ENCODE results near the gene EML5. TPM values are rescaled to one million over a fixed set of nuclear protein-coding genes. Genes with fewer than 3 reads are reported as not detected.
A peak's percentile ranks its signal among the peaks of the same experiment; 100 is the strongest.

Gene EML5
- total RNA-seq, 1 experiment from 2014 or later: 0.23 TPM

DNA sequence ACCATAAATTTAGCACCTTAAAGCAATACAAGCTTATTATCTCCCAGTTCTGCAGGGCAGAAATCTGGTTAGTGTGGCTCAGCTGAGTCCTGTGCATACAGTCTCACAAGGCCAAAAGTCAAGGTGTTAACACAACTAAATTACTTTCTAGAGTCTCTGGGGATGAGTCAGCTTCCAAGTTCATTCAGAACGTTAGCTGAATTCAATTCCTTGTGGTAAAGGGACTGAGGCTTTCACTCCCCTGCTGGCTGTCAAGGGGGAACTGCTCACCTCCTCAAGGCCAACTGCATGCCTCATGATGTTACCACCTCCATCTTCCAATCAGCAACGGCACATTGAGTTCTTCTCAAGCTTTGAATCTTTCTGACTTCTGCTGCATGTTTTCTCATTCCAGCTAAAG lies 27.6 kb downstream of the EML5 start:
- Histone ChIP-seq H3K9me3 (peaks cover 2% of the 10 kb centered on the region; the same call in 1 of the 2 replicates), H3K4me3 (no peak overlapping the region), H3K27me3 (no peaks in the 10 kb centered on the region), H3K36me3 (no peaks in the 10 kb centered on the region)
- DNase-seq: peak; percentile 26

DNA sequence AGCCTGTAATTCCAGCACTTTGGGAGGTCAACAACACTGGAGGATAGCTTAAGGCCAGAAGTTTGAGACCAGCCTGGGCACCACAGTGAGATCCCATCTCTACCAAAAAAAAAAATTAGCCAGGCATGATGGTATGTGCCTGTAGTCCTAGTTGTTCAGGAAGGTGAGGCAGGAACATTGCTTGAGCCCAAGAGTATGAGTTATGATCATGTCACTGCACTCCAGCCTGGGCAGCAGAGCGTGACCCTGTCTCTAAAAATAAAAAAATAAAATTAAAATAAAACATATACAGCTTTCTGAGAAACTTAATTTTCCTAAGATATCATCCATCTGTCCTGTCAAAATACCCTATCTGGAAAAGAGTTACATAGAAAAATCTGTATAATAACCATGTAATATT lies 38.9 kb downstream of the EML5 start:
- no peaks in the 10 kb centered on the region for H3K36me3 ChIP-seq
- DNase-seq: no peak
- no peaks in the 10 kb centered on the region for H3K27me3 ChIP-seq
- no peak overlapping the region for H3K4me3 ChIP-seq
- no peaks in the 10 kb centered on the region for H3K9me3 ChIP-seq

DNA sequence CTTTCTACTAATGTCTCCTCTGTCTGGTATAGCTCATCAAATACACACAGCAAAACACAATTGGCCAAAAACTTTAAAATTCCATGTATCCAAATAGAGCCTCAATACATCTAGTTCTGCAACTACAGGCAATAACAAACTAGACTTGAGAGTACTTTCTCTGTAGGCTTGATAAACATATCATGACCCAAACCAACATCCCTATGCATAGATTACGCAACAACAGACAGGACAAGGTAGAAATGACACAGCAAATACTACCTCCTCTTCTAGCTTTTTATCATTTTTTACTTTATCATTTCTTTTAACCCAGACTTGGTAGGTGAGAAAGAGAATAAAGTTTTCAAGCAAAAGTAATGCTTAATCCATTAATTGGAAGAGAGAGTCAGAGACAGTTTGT lies 41.8 kb downstream of the EML5 start:
- DNase-seq: no peak
- no peaks in the 10 kb centered on the region for H3K36me3 ChIP-seq
- no peaks in the 10 kb centered on the region for H3K9me3 ChIP-seq
- no peak overlapping the region for H3K4me3 ChIP-seq
- no peaks in the 10 kb centered on the region for H3K27me3 ChIP-seq

DNA sequence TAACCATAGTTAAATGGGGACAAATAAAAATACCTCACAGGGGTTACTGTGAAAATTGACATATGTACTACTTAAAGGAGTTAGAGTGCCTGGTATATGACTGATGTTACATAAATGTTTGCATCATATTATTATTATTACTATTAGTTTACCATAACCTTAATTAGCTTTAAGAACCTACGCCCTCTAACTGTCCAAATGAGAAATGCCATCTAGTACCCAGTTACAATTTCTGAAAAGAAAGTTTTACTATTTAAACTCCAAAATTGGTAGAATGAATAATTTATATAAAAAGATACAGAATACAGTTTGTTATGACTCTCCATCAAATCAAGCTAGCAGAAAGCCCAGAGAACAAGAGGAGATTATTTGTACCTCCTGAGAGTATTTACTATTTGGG lies 42.3 kb downstream of the EML5 start:
- Histone ChIP-seq H3K36me3 (no peaks in the 10 kb centered on the region), H3K9me3 (no peaks in the 10 kb centered on the region), H3K27me3 (no peaks in the 10 kb centered on the region), H3K4me3 (no peak overlapping the region)
- DNase-seq: no peak

DNA sequence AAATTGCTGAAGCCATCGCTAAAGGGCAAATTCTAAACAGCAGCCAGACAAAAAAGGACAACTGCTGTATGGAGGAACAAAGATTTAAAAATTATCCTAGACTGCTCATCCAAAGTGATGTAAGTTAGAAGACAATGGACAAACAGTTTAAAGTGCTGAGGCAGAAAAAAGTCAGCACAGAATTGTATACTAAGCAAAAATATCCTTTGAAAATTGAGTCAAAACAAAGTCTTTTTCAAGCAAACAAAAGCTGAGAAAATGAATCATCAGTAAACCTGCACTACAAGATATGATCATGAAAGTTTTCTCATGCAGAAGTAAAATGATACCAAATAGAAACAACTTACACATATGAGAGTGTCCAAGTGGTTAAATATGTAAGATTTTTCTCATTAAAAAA lies 43.6 kb downstream of the EML5 start:
- Histone ChIP-seq H3K36me3 (no peaks in the 10 kb centered on the region), H3K9me3 (no peaks in the 10 kb centered on the region), H3K27me3 (no peaks in the 10 kb centered on the region), H3K4me3 (no peak overlapping the region)
- DNase-seq: no peak

DNA sequence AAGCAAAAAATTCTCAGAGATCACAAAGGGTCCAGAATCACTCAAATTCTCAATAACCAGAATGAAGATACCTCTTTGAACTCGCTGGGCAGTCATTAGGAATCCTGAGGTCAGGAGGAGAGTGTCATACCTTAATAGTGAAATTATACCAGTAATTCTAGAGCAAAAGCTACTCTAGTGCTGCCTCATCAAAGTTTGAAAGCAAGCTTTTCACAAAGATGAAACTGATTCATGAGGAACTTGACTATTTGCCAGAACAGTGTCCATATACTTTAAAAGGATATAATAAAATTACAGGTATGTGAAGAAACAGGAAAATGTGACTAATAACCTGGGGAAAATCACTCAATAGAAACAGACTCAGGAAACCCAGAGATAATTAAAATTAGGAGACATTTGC lies 44.5 kb downstream of the EML5 start:
- no peak for DNase-seq

DNA sequence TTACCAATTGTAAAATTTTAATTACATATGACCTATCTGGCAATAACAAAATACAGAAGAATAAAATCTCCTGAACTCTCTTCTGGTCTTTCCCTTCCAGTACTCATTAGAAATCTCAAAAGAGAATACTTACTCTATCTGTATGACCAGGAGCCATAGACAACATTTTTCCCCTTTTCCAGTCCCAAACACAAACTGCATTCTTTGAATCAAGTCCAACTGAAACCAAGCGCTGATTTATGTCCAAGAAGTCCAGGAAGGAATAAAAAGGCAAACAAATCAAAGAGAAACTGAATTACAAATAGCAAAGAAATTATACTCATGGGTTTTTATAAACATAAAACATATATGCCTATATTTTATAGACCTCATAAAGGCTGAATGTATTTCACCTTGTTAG lies 46.7 kb downstream of the EML5 start:
- DNase-seq: no peak
- Histone ChIP-seq H3K9me3 (no peaks in the 10 kb centered on the region), H3K27me3 (no peaks in the 10 kb centered on the region), H3K4me3 (no peak overlapping the region), H3K36me3 (no peaks in the 10 kb centered on the region)

More for the DNA sequence above, 44.5 kb downstream of the EML5 start:
- H3K36me3 ChIP-seq: no peaks in the 10 kb centered on the region
- H3K27me3 ChIP-seq: no peaks in the 10 kb centered on the region
- H3K9me3 ChIP-seq: no peaks in the 10 kb centered on the region
- no peak overlapping the region for H3K4me3 ChIP-seq

DNA sequence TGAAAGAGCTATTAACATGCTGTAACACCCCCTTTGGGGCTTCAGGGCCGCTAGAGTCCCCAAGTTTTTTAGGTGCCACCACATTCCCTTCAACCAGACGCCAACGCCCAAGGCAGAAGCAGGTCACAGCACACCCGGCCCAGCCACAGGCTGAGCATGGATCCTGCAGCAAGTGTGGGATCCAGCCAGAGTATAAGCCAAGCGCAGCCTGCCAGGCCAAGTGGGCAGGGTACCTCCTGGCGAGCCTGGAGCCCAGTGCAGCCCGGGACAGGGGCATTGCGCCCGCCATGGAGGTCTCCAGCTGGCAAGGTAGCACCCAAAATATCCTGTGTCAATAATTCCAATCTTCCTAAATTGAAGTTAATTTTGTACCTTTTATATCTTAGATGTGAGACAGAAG lies 55.5 kb downstream of the EML5 start:
- no peak for DNase-seq
- no peaks in the 10 kb centered on the region for H3K9me3 ChIP-seq
- H3K27me3 ChIP-seq: no peaks in the 10 kb centered on the region
- no peaks in the 10 kb centered on the region for H3K36me3 ChIP-seq
- H3K4me3 ChIP-seq: no peak overlapping the region

DNA sequence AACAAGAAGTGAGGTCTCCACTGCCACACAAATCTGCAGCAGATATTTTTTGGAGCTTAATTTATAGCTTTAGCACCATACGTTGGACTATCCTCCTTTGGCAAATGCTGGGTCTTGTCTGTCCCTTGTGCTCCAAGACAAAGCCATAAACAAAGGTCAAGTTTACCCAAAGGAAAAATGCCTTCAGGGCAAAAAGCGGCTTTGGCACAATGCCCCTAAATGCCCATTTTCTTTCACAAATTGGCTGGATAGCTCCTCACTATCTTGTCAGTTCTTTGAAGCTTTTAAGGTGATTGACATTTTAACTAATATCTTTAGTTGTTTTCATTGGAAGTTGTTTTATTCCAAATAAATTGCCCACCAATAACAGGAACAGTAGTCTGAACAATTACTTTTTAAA lies 59.6 kb downstream of the EML5 start:
- no peaks in the 10 kb centered on the region for H3K9me3 ChIP-seq
- no peaks in the 10 kb centered on the region for H3K27me3 ChIP-seq
- no peak overlapping the region for H3K4me3 ChIP-seq
- no peaks in the 10 kb centered on the region for H3K36me3 ChIP-seq
- no peak for DNase-seq

DNA sequence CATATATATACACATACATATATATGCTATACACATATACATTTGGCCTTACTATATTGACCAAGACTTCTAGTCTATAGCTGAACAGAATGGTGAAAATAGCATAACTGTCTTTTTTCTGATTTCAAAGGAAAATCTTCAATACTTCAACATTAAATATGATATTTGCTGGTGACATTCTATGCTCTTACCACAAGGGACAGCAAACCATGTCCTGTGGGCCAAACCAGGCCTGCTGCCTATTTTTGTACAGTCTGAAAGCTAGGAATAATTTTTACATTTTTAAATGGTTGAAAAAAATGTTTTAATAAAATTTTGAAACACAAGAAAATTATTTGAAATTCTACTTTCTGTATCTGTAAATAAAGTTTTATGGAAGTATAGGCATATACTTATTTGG lies 63.6 kb downstream of the EML5 start:
- no peak for DNase-seq
- Histone ChIP-seq H3K9me3 (no peaks in the 10 kb centered on the region), H3K27me3 (no peaks in the 10 kb centered on the region), H3K4me3 (no peak overlapping the region), H3K36me3 (no peaks in the 10 kb centered on the region)

DNA sequence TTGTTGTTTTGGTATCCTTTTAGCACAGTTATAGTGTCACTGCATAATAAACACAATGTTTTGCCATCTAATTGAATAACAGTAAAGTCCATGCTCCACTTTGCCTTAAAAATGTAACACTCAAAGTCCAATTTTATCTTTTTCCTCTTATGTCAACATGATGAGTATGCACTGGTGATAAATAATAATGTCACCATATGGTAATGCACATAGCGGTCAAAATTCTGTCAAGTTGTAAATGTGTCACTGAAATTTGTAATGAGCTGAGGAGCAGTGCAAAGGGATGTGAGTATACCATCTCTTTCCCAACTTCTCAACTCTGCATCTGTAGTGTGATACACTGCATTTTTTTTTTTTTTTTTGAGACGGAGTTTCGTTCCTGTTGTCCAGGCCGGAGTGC lies 65.7 kb downstream of the EML5 start:
- H3K4me3 ChIP-seq: no peak overlapping the region
- H3K36me3 ChIP-seq: no peaks in the 10 kb centered on the region
- H3K27me3 ChIP-seq: no peaks in the 10 kb centered on the region
- DNase-seq: no peak
- H3K9me3 ChIP-seq: no peaks in the 10 kb centered on the region

DNA sequence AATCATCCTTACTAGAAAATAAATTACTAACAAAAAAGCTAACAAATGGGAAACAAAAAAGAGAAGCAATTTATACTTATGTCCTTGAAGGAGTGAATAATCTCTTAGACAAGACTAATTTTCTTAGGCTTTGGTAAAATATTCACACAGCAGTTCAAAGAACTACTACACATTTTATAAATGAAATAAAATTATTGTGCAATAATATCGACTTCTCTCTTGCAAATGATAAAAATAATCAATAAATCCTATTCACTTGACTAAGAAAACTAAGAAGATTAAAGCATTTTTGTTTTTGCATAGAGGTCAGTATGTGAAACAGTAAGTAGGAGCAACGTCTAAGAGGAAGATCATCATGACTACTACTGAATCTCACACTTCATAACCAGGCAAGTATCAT lies 82.0 kb downstream of the EML5 start:
- Histone ChIP-seq H3K4me3 (no peak overlapping the region), H3K36me3 (no peaks in the 10 kb centered on the region), H3K9me3 (no peaks in the 10 kb centered on the region), H3K27me3 (no peaks in the 10 kb centered on the region)
- no peak for DNase-seq

DNA sequence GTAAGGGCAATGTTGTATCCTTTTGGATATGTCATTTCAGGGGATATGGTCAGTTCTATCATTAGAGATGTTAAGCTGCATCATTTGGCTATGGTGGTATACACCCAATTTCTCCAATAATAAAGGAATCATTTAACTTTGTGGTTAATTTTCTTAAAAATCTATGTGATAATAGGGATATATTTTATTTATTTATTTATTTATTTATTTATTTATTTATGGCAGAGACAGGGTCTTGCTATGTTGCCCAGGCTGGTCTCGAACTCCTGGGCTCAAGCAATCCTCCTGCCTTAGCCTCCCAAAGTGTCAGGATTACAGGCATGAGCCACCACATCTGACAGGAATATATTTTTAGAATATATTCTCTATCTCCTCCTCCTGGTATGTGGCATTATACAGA lies 85.7 kb downstream of the EML5 start:
- Histone ChIP-seq H3K36me3 (no peaks in the 10 kb centered on the region), H3K27me3 (no peaks in the 10 kb centered on the region), H3K4me3 (no peak overlapping the region), H3K9me3 (no peaks in the 10 kb centered on the region)
- no peak for DNase-seq

DNA sequence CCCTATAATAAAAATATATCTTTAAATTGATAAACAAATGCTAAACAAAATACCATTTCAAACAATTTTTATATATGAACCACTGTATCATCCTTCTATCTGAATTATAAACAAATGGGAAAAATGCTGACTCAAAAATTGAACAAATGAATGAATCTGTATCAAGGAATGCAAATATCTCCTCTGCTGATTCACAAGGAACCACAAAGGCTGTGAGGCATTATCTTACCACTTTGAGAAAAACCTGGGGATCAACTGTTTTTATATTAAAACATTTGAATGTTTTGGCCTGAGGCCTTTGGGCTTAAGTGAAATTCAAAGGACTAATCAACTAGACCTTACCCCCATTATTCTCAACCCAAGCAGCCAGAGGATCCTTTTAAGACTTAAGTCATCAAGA lies 86.3 kb downstream of the EML5 start:
- no peak overlapping the region for H3K4me3 ChIP-seq
- H3K36me3 ChIP-seq: no peaks in the 10 kb centered on the region
- H3K27me3 ChIP-seq: peaks cover under 1% of the 10 kb centered on the region; the same call in 1 of the 2 replicates
- no peak for DNase-seq
- H3K9me3 ChIP-seq: no peaks in the 10 kb centered on the region

DNA sequence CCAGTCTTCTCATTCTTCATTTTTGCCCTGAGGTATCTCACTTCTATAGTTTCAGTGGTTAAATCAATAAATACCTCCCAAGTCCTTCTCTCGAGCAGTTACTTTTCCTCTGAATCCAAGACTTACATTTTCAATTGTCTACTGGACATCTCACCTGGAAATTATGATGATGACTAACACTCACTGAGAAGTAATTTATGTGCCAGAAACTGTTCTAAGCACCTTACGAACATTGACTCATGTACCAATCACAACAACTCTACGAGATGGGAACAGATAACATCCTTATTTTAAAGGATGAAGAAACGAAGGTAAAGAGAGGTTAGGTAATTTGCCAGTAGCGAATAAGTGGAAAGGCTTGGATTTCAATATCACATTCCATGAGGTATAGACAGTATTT lies 94.1 kb downstream of the EML5 start:
- DNase-seq: no peak
- H3K36me3 ChIP-seq: no peaks in the 10 kb centered on the region
- H3K27me3 ChIP-seq: peaks cover 5% of the 10 kb centered on the region; the same call in 1 of the 2 replicates
- H3K9me3 ChIP-seq: no peaks in the 10 kb centered on the region
- no peak overlapping the region for H3K4me3 ChIP-seq

DNA sequence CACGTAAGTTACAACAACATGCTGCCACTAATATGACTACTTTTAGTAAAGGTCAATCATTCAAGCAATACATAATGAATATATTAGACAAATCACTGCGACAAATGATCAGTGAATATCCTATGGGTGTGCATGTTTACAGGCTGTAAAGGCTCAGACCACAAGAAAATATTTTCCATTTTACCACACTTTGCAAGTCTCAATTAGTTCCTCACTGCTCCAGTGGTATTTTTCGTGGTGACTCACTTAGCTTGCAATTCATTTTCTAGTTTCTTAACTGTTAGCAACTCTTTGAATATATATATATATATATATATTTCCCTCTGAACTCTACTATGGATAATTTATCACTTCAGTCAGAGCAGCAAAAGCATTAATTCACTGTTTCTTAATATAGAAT lies 96.9 kb downstream of the EML5 start:
- Histone ChIP-seq H3K9me3 (no peaks in the 10 kb centered on the region), H3K4me3 (no peak overlapping the region)
- no peak for DNase-seq

DNA sequence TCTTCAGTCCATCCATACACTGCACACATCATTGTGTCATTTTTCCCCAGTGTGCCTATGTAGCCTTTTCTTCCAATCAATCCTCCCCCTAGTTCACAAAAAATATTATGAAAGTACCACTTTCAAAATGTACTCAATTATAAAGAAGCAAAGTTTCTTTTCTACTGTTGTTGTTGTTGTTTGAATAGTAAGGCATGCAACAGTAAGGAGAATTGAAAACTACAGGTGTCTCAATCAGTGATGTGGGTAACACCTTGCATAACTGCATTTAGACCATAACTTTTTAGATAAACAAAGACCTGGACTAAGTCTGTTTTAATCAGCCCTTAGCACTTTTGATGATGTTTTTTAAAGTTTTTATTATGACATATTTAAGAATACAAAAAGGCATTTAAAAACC lies 104.4 kb downstream of the EML5 start:
- no peaks in the 10 kb centered on the region for H3K9me3 ChIP-seq
- no peak for DNase-seq
- no peak overlapping the region for H3K4me3 ChIP-seq
- H3K36me3 ChIP-seq: no peaks in the 10 kb centered on the region
- no peaks in the 10 kb centered on the region for H3K27me3 ChIP-seq

More for the DNA sequence above, 96.9 kb downstream of the EML5 start:
- Histone ChIP-seq H3K27me3 (0 out of 2 replicates have a peak, but pooled peaks cover 2% of the 10 kb centered on the region), H3K36me3 (no peaks in the 10 kb centered on the region)

DNA sequence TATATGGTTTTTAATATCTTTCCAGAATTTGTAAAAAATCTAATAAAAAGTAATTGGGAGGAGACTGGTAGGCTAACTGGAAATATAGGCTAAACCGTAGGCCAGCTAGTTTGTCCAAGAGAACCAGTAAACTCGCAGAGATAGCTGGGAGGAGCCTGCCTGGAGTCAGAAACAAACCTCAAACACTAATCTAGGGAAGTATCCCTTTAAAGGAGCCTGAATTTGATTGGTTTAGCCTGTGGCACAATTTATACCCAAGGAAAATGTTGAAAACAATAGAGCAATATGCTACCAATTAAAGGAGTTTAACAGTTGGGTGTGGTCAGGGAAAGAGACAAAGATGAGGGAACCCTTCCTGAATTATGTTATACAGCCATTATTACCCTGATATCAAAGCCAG lies 109.6 kb downstream of the EML5 start:
- Histone ChIP-seq H3K27me3 (no peaks in the 10 kb centered on the region), H3K36me3 (no peaks in the 10 kb centered on the region), H3K4me3 (no peak overlapping the region), H3K9me3 (no peaks in the 10 kb centered on the region)
- no peak for DNase-seq

DNA sequence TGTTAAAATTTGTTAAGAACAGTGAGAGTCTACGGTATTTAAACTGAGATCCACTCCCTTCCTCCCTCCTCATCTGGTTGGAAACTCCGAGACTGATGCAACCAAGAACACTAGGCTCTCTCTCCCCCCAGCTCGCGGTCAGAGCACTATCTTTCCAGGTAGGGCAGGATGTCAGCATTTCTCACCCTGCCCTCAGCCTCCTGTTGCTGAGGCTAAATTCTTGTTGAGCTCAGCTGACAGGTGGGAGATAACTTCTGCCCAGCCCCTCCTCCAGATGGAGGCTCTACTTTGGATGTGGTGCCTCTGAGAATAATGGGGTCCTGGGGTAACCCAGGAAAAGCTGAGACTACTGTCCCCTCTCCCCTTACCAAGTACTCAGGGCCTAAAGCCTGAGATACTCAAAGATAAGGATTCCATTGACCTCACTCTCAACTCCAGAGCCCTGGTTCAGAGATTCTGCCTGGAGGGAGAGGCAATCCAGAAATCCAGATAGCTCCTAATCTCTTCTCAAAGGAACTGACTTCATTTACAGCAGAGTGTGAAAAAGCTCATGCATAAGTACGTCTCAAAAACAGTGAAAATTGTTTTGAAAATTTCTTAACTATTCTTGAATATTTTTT lies 110.1 kb downstream of the EML5 start:
- H3K27me3 ChIP-seq: no peaks in the 10 kb centered on the region
- H3K9me3 ChIP-seq: no peaks in the 10 kb centered on the region
- no peak for DNase-seq
- H3K36me3 ChIP-seq: no peaks in the 10 kb centered on the region
- H3K4me3 ChIP-seq: no peak overlapping the region

All from MG63 (cell line).